IMR-90 (cell line): ENCODE results near the gene VPS33B. TPM values are rescaled to one million over a fixed set of nuclear protein-coding genes. Genes with fewer than 3 reads are reported as not detected.
"Not testable (repeated sequence)": the region's sequence is repeated elsewhere in the genome, so short reads cannot be mapped to it uniquely, and the experiment has no call there.

Experiments
- ATAC-seq: fragments of 200-7000 bp; cut with Tn5 transposase; 2 replicates; pipeline ENCODE4 v1.9.1; 2020; ENCODE audit warnings: low read depth, mild to moderate bottlenecking, moderate library complexity
- BruUV-seq: library from RNA; stranded (reverse); fragments of 400-500 nt; replicated peaks from 2 replicates; lab custom pipeline; 2021; lab: Mats Ljungman, UMichigan
- CTCF ChIA-PET: fragments of 300-600 bp; formaldehyde crosslinking; extraction: SDS; loops from one replicate; lab custom pipeline; 2021; ENCODE audit warnings: antibody characterized with exemption; lab: Yijun Ruan, JAX
- POLR2A ChIA-PET: fragments of 300-600 bp; sonication (Branson Sonifier 250); formaldehyde crosslinking; loops from one replicate; lab custom pipeline; 2022; ENCODE audit warnings: antibody characterized with exemption; ENCODE audit not compliant: unreplicated experiment; lab: Charles Lee
- DNase-seq: peaks from one replicate; pipeline ENCODE4 v3.0.0; 2013
- H2AFZ ChIP-seq: replicated peaks from 2 replicates; pipeline ENCODE3; 2013; ENCODE audit warnings: low read length, mild to moderate bottlenecking; ENCODE audit not compliant: poor library complexity
- H2AK5ac ChIP-seq: 2 replicates; pipeline ENCODE4 v1.6.1; 2013; ENCODE audit warnings: low read depth, low read length, inconsistent platforms
- H2AK9ac ChIP-seq: replicated peaks from 2 replicates; pipeline ENCODE3; 2013; ENCODE audit warnings: mild to moderate bottlenecking, low read depth, low read length, moderate library complexity; ENCODE audit not compliant: poor library complexity
- H2BK120ac ChIP-seq: 2 replicates; pipeline ENCODE4 v1.6.1; 2013; ENCODE audit warnings: low read depth, low read length, inconsistent platforms
- H2BK15ac ChIP-seq: 3 replicates; pipeline ENCODE4 v1.6.1; 2013; ENCODE audit warnings: low read depth, low read length, inconsistent platforms
- H2BK20ac ChIP-seq: 2 replicates; pipeline ENCODE4 v1.6.1; 2013; ENCODE audit warnings: low read depth, mild to moderate bottlenecking, inconsistent platforms, low read length, moderate library complexity
- H2BK5ac ChIP-seq: 2 replicates; pipeline ENCODE4 v1.6.1; 2013; ENCODE audit warnings: mild to moderate bottlenecking, low read depth, low read length, inconsistent platforms; ENCODE audit not compliant: poor library complexity, severe bottlenecking
- H3K14ac ChIP-seq: replicated peaks from 2 replicates; pipeline ENCODE4 v1.6.1; 2013; ENCODE audit warnings: low read depth, low read length, inconsistent platforms
- H3K18ac ChIP-seq: 2 replicates; pipeline ENCODE4 v1.6.1; 2013; ENCODE audit warnings: low read depth, low read length, control low read depth
- H3K23ac ChIP-seq: 2 replicates; pipeline ENCODE4 v1.6.1; 2013; ENCODE audit warnings: low read depth, low read length, inconsistent platforms
- H3K27ac ChIP-seq: 2 replicates; pipeline ENCODE4 v1.5.1; 2013; ENCODE audit warnings: mild to moderate bottlenecking, control low read depth, low read length; ENCODE audit not compliant: insufficient read depth
- H3K27me3 ChIP-seq: 2 replicates; pipeline ENCODE4 v1.6.1; 2013; ENCODE audit warnings: low read length; ENCODE audit not compliant: control insufficient read depth, insufficient read depth
- H3K36me3 ChIP-seq: 2 replicates; pipeline ENCODE4 v1.6.1; 2013; ENCODE audit warnings: low read length, mixed read lengths; ENCODE audit not compliant: control insufficient read depth, insufficient read depth
- H3K4ac ChIP-seq: 2 replicates; pipeline ENCODE4 v1.6.1; 2013; ENCODE audit warnings: low read depth, low read length, inconsistent platforms
- H3K4me1 ChIP-seq: 2 replicates; pipeline ENCODE4 v1.6.1; 2013; ENCODE audit warnings: low read length, mixed read lengths; ENCODE audit not compliant: control insufficient read depth, insufficient read depth
- H3K4me2 ChIP-seq: 2 replicates; pipeline ENCODE4 v1.6.1; 2013; ENCODE audit warnings: low read depth, mild to moderate bottlenecking, control low read depth, low read length, moderate library complexity
- H3K4me3 ChIP-seq: 2 replicates; pipeline ENCODE4 v1.5.1; 2013; ENCODE audit warnings: low read depth, mild to moderate bottlenecking, control low read depth, low read length, moderate library complexity; ENCODE audit not compliant: insufficient read depth
- H3K56ac ChIP-seq: 2 replicates; pipeline ENCODE4 v1.6.1; 2013; ENCODE audit warnings: low read length, inconsistent platforms; ENCODE audit not compliant: insufficient read depth; ENCODE audit errors: extremely low read depth
- H3K79me1 ChIP-seq, 2 experiments: 2 replicates each; pipeline ENCODE4 v1.6.1; 2013; ENCODE audit warnings: low read length in 2 of 2, inconsistent platforms in 1 of 2, low read depth in 1 of 2
- H3K9ac ChIP-seq: 2 replicates; pipeline ENCODE4 v1.6.1; 2013; ENCODE audit warnings: low read depth, low read length, control low read depth
- H3K9me1 ChIP-seq: 2 replicates; pipeline ENCODE4 v1.6.1; 2013; ENCODE audit warnings: low read length, inconsistent platforms; ENCODE audit not compliant: insufficient read depth
- H3K9me3 ChIP-seq: 2 replicates; pipeline ENCODE4 v1.6.1; 2013; ENCODE audit warnings: low read length; ENCODE audit not compliant: control insufficient read depth, insufficient read depth
- H4K20me1 ChIP-seq: 2 replicates; pipeline ENCODE4 v1.6.1; 2013; ENCODE audit warnings: low read length, inconsistent platforms; ENCODE audit not compliant: insufficient read depth
- H4K5ac ChIP-seq: 2 replicates; pipeline ENCODE4 v1.6.1; 2013; ENCODE audit warnings: mild to moderate bottlenecking, low read depth, low read length, control low read depth
- H4K8ac ChIP-seq, 2 experiments: 2 replicates each; pipeline ENCODE4 v1.6.1; 2013; ENCODE audit warnings: low read depth in 2 of 2, low read length in 2 of 2, control low read depth in 1 of 2, inconsistent platforms in 1 of 2
- H4K91ac ChIP-seq: 2 replicates; pipeline ENCODE4 v1.6.1; 2013; ENCODE audit warnings: low read depth, low read length, inconsistent platforms; ENCODE audit not compliant: insufficient read depth
- BHLHE40 ChIP-seq: fragments of 150-350 bp; IDR thresholded peaks from 2 replicates; pipeline ENCODE4 v1.6.1; 2016; ENCODE audit warnings: mild to moderate bottlenecking, low read depth, low read length
- CHD1 ChIP-seq: IDR thresholded peaks from 2 replicates; pipeline ENCODE4 v1.6.1; 2012; ENCODE audit warnings: low read depth, low read length, improper control_type of control experiment
- MAZ ChIP-seq: IDR thresholded peaks from 2 replicates; pipeline ENCODE4 v1.6.1; 2012; ENCODE audit warnings: low read depth, mild to moderate bottlenecking, low read length, improper control_type of control experiment, moderate library complexity, borderline replicate concordance
- MXI1 ChIP-seq: IDR thresholded peaks from 2 replicates; pipeline ENCODE4 v1.6.1; 2012; ENCODE audit warnings: low read depth, mild to moderate bottlenecking, low read length, moderate library complexity, borderline replicate concordance
- NFE2L2 ChIP-seq: fragments of 150-350 bp; IDR thresholded peaks from 2 replicates; pipeline ENCODE4 v1.6.1; 2016; ENCODE audit warnings: low read depth, mild to moderate bottlenecking, low read length
- SMC3 ChIP-seq: fragments of 150-350 bp; IDR thresholded peaks from 2 replicates; pipeline ENCODE4 v1.6.1; 2016; ENCODE audit warnings: low read depth, mild to moderate bottlenecking, antibody characterized with exemption, low read length, moderate library complexity
- WGBS, 2 experiments: methylation state at CpG; one replicate each; pipeline versions ENCODE4 v1.1.5 to v1.1.7; 2013; ENCODE audit warnings: missing lambda C conversion rate in 2 of 2; ENCODE audit not compliant: insufficient read length in 1 of 2; ENCODE audit errors: extremely low coverage in 2 of 2; 5-methylcytosine and 5-hydroxymethylcytosine counted together
- dilution Hi-C: fragments of 300-500 bp; cut with HindIII; formaldehyde crosslinking; loops from one replicate; pipeline ENCODE4 v1.14.3; 2018; ENCODE audit warnings: low sequenced_read_pairs; ENCODE audit not compliant: unreplicated experiment
- in situ Hi-C: fragments of 300-500 bp; cut with MboI; formaldehyde crosslinking; loops from 3 replicates; pipeline ENCODE4 v1.14.3; 2019; ENCODE audit warnings: low sequenced_read_pairs, inconsistent platforms, mixed read lengths
- intact Hi-C: fragments of 100-400 bp; cut with micrococcal nuclease; formaldehyde crosslinking; loops from 2 replicates; pipeline ENCODE4 v1.10.0; 2022
- polyA plus RNA-seq, 3 experiments: library from polyadenylated mRNA; depleted of rRNA; stranded (reverse); fragments of >200 nt; gene quantifications; 2 replicates each; pipeline ENCODE4 v1.2.3, GENCODE V29; 2012; ENCODE audit warnings: low replicate concordance in 1 of 3
- total RNA-seq: library from RNA; depleted of rRNA; stranded (reverse); fragments of >200 nt; gene quantifications from 2 replicates; pipeline ENCODE4 v1.2.3, GENCODE V29; 2012

Gene VPS33B
- total and polyA plus RNA-seq, 2 of the 4 experiments (the other 2 are of a cell fraction), result 9.0 to 11.3 TPM

- TF ChIP-seq CHD1 (no peak), MAZ (no peak)
Measured at GRCh38 chr15:91018158-91018557, 4.2 kb downstream of the VPS33B start (continued).

- H3K4ac ChIP-seq, result no peak overlapping the region
- POLR2A ChIA-PET, result no interaction called here
- no peak overlapping the region for H2BK5ac ChIP-seq
- no peak overlapping the region for H3K14ac ChIP-seq
- in situ Hi-C loops, result no loop called here
- peaks cover 15 to 52% of the 10 kb centered on the region in 2 experiments for H3K79me1 ChIP-seq
- H3K27me3 ChIP-seq, result no peaks in the 10 kb centered on the region
- no TSS peak for BruUV-seq
- H3K36me3 ChIP-seq, result peaks cover 15% of the 10 kb centered on the region
- H2AFZ ChIP-seq, result no peak overlapping the region
- H3K9me3 ChIP-seq, result no peaks in the 10 kb centered on the region
- no peak overlapping the region for H4K91ac ChIP-seq
- no peak overlapping the region for H3K4me3 ChIP-seq
- no peak overlapping the region for H3K18ac ChIP-seq
- H2BK120ac ChIP-seq, result no peak overlapping the region
- no peak overlapping the region; the same call in 1 of the 2 replicates for H3K56ac ChIP-seq
- H3K4me2 ChIP-seq, result no peak overlapping the region
- no peaks in the 10 kb centered on the region for H3K4me1 ChIP-seq
- H2BK15ac ChIP-seq, result no peak overlapping the region
- CTCF ChIA-PET, result no interaction called here
- TF ChIP-seq MXI1 (no peak), NFE2L2 (no peak), BHLHE40 (no peak), SMC3 (no peak)
- H4K8ac ChIP-seq, result no peak overlapping the region
- no peaks in the 10 kb centered on the region; the same call in 1 of the 2 replicates for H4K20me1 ChIP-seq
- H2BK20ac ChIP-seq, result no peak overlapping the region
- no peak overlapping the region for H3K27ac ChIP-seq
- no peak overlapping the region for H3K9ac ChIP-seq
- no peak for DNase-seq
- intact Hi-C loops, result no loop called here
- ATAC-seq, result no peak
- H3K9me1 ChIP-seq, result peaks cover 6% of the 10 kb centered on the region; the same call in 1 of the 2 replicates
- no peak overlapping the region for H2AK9ac ChIP-seq
- no peak overlapping the region for H4K5ac ChIP-seq
- no peak overlapping the region for H3K23ac ChIP-seq
- WGBS, 2 experiments, result 20% methylated on average over 1 of the region's 5 CpGs; no CpG with 5 or more reads in 1 of the 2 experiments
- no peak overlapping the region for H2AK5ac ChIP-seq
- dilution Hi-C loops, result no loop called here
Measured at GRCh38 chr15:91017716-91018115, 4.7 kb downstream of the VPS33B start.

GRCh38 chr15:91013701-91014100 is 8.7 kb downstream of the VPS33B start:
- CTCF ChIA-PET, H3K4me3 ChIP-seq, H4K8ac ChIP-seq, H2BK5ac ChIP-seq, dilution Hi-C loops, H3K9me1 ChIP-seq, H3K4me2 ChIP-seq, POLR2A ChIA-PET, H3K18ac ChIP-seq, H3K23ac ChIP-seq, H2AFZ ChIP-seq, H4K91ac ChIP-seq, H2AK9ac ChIP-seq, H3K9me3 ChIP-seq, H3K4ac ChIP-seq, H3K14ac ChIP-seq, DNase-seq, H2BK120ac ChIP-seq, H3K27ac ChIP-seq, H2BK15ac ChIP-seq, H3K4me1 ChIP-seq, H4K5ac ChIP-seq, BruUV-seq, H3K27me3 ChIP-seq, intact Hi-C loops, H3K56ac ChIP-seq, H3K9ac ChIP-seq, H4K20me1 ChIP-seq, H2AK5ac ChIP-seq, ATAC-seq, H2BK20ac ChIP-seq, in situ Hi-C loops: not testable (repeated sequence)
- peaks cover 8 to 24% of the 10 kb centered on the region in 2 experiments; a peak in 3 of 4 replicates for H3K79me1 ChIP-seq
- H3K36me3 ChIP-seq, result peaks cover 28% of the 10 kb centered on the region
- WGBS, 2 experiments, result no CpG with 5 or more reads among the region's 10 CpGs
